G401 (cell line): ENCODE data around the gene FARS2. TPM values are rescaled to one million over a fixed set of nuclear protein-coding genes. Genes with fewer than 3 reads are reported as not detected.

Source experiments
- DNase-seq: peaks from one replicate; pipeline ENCODE4 v3.0.0-alpha.2; 2015; ENCODE audit warnings: low spot score
- in situ Hi-C: cut with HindIII; loops from 2 replicates; pipeline ENCODE4 v1.10.0; 2016; ENCODE audit warnings: low sequenced_read_pairs, mixed read lengths
- total RNA-seq: library from RNA; depleted of rRNA; stranded (reverse); fragments of >200 nt; shearing (Covaris generic); gene quantifications from 2 replicates; pipeline ENCODE4 v1.2.3, GENCODE V29; 2014

Gene FARS2
- total RNA-seq, 1 experiment from 2014 or later, result 17.7 TPM

- in situ Hi-C loops, result no loop called here
- no peak for DNase-seq
These were observed 399.5 kb downstream of the FARS2 start for GRCh38 chr6:5660772-5661171.

- no peak for DNase-seq
- in situ Hi-C loops, result no loop called here
These were observed 401.5 kb downstream of the FARS2 start for GRCh38 chr6:5662797-5663196.

- no peak for DNase-seq
These were observed 401.9 kb downstream of the FARS2 start for GRCh38 chr6:5663259-5663658.

GRCh38 chr6:5663739-5664138 lies 402.4 kb downstream of the FARS2 start:
- DNase-seq, result no peak
- in situ Hi-C loops, result no loop called here

More at GRCh38 chr6:5663259-5663658, 401.9 kb downstream of the FARS2 start:
- in situ Hi-C loops, result no loop called here

GRCh38 chr6:5664149-5664548 lies 402.8 kb downstream of the FARS2 start:
- in situ Hi-C loops, result no loop called here
- DNase-seq, result no peak

GRCh38 chr6:5665173-5665572 lies 403.9 kb downstream of the FARS2 start:
- DNase-seq, result no peak

GRCh38 chr6:5665667-5666066 lies 404.4 kb downstream of the FARS2 start:
- DNase-seq, result no peak
- in situ Hi-C loops, result no loop called here

More at GRCh38 chr6:5665173-5665572, 403.9 kb downstream of the FARS2 start:
- in situ Hi-C loops, result no loop called here

GRCh38 chr6:5666695-5667094 lies 405.4 kb downstream of the FARS2 start:
- in situ Hi-C loops, result no loop called here
- no peak for DNase-seq

- in situ Hi-C loops, result no loop called here
These were observed 406.4 kb downstream of the FARS2 start for GRCh38 chr6:5667737-5668136.

GRCh38 chr6:5670381-5670780 lies 409.1 kb downstream of the FARS2 start:
- in situ Hi-C loops, result no loop called here

More at GRCh38 chr6:5667737-5668136, 406.4 kb downstream of the FARS2 start:
- DNase-seq, result no peak

GRCh38 chr6:5670811-5671561 lies 409.7 kb downstream of the FARS2 start:
- in situ Hi-C loops, result no loop called here
- DNase-seq, result no peak

More at GRCh38 chr6:5670381-5670780, 409.1 kb downstream of the FARS2 start:
- no peak for DNase-seq

- DNase-seq, result no peak
- in situ Hi-C loops, result no loop called here
These were observed 410.6 kb downstream of the FARS2 start for GRCh38 chr6:5671601-5672559.

- in situ Hi-C loops, result no loop called here
- no peak for DNase-seq
These were observed 411.3 kb downstream of the FARS2 start for GRCh38 chr6:5672581-5673011.

GRCh38 chr6:5673019-5673790 lies 411.9 kb downstream of the FARS2 start:
- DNase-seq, result no peak
- in situ Hi-C loops, result no loop called here

- in situ Hi-C loops, result no loop called here
- no peak for DNase-seq
These were observed 412.8 kb downstream of the FARS2 start for GRCh38 chr6:5674141-5674540.

- DNase-seq, result no peak
These were observed 413.4 kb downstream of the FARS2 start for GRCh38 chr6:5674721-5675120.

GRCh38 chr6:5676701-5677100 lies 415.4 kb downstream of the FARS2 start:
- DNase-seq, result no peak
- in situ Hi-C loops, result no loop called here

More at GRCh38 chr6:5674721-5675120, 413.4 kb downstream of the FARS2 start:
- in situ Hi-C loops, result no loop called here

- no peak for DNase-seq
- in situ Hi-C loops, result no loop called here
These were observed 416.1 kb downstream of the FARS2 start for GRCh38 chr6:5677219-5678000.
